C1 segment of cervical spinal cord (tissue), 14 donors: ENCODE measurements around the gene SLC7A9.
"Not testable (repeated sequence)": the region's sequence is repeated elsewhere in the genome, so short reads cannot be mapped to it uniquely, and the experiment has no call there.

Experiments used
- DNase-seq, 14 donors: peaks; one replicate each; lab custom pipeline; 2025; lab: John Stamatoyannopoulos, UW

SLC7A9 gene

GRCh38 chr19:32864318-32865007, 5.1 kb downstream of the SLC7A9 start:
- DNase-seq, result no peak

GRCh38 chr19:32863841-32864240, 5.7 kb downstream of the SLC7A9 start:
- no peak for DNase-seq

- no peak for DNase-seq
Observed at GRCh38 chr19:32863301-32863700, 6.3 kb downstream of the SLC7A9 start.

DNA sequence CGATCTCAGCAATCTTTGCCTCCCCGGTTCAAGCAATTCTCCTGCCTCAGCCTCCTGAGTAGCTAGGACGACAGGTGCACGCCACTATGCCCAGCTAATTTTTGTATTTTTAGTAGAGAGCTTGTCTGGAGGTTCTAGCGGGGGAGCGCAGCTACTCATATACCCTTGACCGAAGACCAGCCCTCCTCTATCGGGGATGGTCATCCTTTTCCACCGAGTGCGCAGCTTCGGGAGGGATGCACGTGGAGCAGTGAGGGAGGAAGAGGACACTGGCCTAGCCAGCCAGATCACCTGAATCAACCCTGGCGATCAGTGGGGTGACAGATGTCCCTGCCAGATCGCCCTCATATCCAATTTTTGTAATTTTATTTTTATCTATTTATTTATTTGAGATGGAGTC, 6.8 kb downstream of the SLC7A9 start:
- no peak for DNase-seq

- no peak for DNase-seq
Observed at GRCh38 chr19:32862173-32862572, 7.4 kb downstream of the SLC7A9 start.

DNA sequence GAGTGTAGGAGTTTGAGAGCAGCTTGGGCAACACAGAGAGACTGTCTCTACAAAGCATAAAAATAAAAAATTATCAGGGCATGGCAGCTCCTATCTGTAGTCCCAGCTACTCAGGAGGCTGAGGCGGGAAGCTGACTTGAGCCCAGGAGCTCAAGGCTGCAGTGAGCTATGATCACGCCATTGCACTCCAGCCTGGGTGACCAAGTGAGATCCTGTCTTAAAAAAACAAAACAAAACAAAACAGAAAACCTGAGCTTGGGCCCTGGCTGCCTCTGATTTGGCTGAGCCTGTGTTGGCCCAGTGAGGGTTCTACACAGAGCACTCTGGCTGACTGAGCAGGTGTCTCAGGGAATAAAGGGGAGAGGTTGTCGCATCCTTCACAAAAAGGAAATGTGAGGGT, 8.0 kb downstream of the SLC7A9 start:
- no peak for DNase-seq

- DNase-seq, result no peak
Observed at GRCh38 chr19:32859591-32859990, 10.0 kb downstream of the SLC7A9 start.

- DNase-seq, result no peak
Observed at GRCh38 chr19:32858559-32858958, 11.0 kb downstream of the SLC7A9 start.

DNA sequence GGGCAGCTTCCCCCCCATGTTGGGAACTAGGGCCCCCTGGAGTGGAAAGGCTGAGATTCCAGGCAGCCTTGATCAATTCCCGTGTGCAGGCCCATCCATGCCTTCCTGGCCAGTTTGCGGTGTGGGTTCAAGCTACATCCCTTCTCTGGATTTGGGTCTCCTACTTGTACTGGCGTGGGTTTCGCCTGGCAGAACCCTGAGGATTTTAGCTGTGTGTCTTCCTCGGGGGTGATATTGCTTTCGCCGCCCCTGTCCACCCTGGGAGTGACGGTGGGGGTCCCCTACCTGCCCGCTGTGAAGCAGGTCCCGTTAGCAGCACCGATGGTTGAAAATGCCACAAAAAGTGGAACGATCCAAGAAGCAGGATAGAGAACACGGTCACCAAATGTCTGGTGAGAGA, 11.4 kb downstream of the SLC7A9 start:
- no peak for DNase-seq

- no peak for DNase-seq
Observed at GRCh38 chr19:32857584-32857983, 12.0 kb downstream of the SLC7A9 start.

DNA sequence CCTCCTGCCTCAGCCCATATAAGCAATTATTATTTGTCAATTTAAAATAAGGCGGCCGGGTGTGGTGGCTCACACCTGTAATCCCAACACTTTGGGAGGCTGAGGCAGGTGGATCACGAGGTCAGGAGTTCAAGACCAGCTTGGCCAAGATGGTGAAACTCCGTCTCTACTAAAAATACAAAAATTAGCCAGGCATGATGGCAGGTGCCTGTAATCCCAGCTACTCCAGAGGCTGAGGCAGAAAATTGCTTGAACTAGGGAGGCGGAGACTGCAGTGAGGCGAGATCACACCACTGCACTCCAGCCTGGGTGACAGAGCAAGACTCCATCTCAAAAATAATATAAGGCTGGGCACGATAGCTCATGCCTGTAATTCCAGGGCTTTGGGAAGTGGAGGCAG, 12.7 kb downstream of the SLC7A9 start:
- DNase-seq, result not testable (repeated sequence)

GRCh38 chr19:32852216-32852615, 17.4 kb downstream of the SLC7A9 start:
- DNase-seq, result no peak

- not testable (repeated sequence) for DNase-seq
Observed at GRCh38 chr19:32848035-32848434, 21.5 kb downstream of the SLC7A9 start.

GRCh38 chr19:32843716-32844245, 25.8 kb downstream of the SLC7A9 start:
- DNase-seq, result no peak

- no peak for DNase-seq
Observed at GRCh38 chr19:32842061-32842460, 27.5 kb downstream of the SLC7A9 start.

DNA sequence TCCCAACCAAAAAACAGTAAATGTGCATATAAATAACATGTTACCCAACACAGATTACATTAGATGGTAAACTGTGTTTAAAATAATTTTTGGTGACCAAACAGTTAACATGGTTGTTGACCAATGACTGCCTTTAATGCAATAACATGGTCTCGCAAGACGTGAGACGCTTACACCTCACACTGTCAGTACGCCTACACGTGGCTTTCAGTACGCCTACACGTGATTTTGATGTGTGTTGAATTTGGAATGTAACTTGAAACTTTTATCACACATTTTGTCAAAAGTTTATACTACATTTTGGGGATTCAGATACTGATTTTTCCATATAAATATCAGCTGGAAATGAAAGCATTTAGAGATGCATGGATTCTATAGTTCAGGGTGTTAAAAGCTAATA, 32.0 kb downstream of the SLC7A9 start:
- DNase-seq, result no peak

GRCh38 chr19:32833388-32833787, 36.2 kb downstream of the SLC7A9 start:
- DNase-seq, result not testable (repeated sequence)

DNA sequence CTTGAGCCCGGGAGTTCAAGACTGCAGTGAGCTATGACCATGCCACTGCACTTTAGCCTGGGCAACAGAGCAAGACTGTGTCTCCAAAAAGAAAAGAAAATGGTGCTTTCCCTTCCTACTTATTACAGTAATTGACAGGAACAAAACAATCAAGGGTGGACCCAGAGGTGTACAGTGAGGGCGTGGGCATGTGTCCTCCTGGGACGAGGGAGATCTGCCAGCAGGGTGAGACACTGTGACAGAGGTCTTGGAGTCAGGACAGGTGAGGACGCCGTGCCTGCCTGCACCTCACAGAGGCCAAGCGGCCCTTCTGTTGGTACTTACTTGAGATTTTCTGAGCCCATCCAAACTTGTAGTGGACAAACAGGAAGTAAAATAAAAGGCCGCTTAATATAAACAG, 36.7 kb downstream of the SLC7A9 start:
- not testable (repeated sequence) for DNase-seq

- not testable (repeated sequence) for DNase-seq
Observed at GRCh38 chr19:32832094-32832493, 37.5 kb downstream of the SLC7A9 start.

DNA sequence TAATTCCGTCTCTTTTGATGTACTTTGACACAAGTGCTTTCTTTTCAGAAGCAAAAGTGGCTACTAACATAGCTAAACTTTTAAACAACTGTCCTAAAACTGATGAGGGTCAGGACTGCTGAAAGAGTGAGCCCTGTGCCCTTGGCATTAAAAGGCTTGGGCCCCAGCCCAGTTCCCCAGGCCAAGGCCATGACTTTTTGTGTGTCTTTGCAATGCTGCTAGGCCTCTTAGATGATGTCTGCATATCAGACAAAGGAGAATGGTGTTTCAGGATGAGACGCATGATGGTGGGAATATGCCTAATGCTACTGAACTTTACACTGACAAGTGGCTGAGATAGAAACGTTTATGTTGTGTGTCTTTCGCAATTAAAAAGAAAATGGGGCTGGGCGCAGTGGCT, 38.0 kb downstream of the SLC7A9 start:
- DNase-seq, result no peak

DNA sequence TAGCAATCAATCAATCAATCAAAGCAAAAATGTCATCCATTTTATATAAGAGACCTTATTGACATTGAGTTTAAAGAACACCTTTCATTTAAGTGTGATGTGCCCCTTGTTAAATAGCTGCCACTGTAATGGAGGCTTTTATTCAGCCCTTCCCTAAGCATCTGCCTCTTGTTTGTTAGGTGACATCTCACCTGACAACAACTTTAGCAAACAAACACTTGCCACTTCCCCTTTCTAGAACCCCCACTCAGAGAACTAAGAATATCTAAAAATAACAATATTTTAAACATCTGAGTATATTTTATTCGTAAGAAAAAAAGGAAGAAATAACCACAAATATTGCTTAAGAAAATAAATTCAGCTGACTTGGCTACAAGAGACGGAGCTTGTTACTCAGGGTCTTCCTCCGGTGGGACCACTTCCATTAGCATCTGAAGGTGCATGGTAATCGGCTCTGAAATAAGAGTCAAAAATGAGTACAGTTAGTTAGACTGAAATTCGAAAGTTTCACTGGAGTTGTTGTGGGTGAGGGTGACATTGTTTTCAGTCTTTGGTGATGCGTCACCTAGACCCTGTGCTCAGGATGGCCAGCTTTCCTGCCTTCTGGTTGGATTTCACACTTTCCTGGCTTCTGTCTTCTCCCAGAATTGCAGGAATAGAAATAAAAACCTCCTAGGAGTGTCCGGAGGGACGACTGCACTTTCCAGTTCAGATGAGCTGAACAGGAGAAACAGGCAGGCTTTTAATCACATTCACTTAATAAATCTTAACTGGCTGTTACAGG, 39.1 kb downstream of the SLC7A9 start:
- no peak for DNase-seq

GRCh38 chr19:32829345-32829896, 40.1 kb downstream of the SLC7A9 start:
- no peak for DNase-seq
